ENCODE results near the gene ATP5MG. TPM values are rescaled to one million over a fixed set of nuclear protein-coding genes. Genes with fewer than 3 reads are reported as not detected.

Gene ATP5MG
- total and polyA plus RNA-seq, 2 of the 8 experiments (the other 6 are each of a cell fraction or from before 2014, with no cell fraction given), result 237 to 464 TPM

DNA sequence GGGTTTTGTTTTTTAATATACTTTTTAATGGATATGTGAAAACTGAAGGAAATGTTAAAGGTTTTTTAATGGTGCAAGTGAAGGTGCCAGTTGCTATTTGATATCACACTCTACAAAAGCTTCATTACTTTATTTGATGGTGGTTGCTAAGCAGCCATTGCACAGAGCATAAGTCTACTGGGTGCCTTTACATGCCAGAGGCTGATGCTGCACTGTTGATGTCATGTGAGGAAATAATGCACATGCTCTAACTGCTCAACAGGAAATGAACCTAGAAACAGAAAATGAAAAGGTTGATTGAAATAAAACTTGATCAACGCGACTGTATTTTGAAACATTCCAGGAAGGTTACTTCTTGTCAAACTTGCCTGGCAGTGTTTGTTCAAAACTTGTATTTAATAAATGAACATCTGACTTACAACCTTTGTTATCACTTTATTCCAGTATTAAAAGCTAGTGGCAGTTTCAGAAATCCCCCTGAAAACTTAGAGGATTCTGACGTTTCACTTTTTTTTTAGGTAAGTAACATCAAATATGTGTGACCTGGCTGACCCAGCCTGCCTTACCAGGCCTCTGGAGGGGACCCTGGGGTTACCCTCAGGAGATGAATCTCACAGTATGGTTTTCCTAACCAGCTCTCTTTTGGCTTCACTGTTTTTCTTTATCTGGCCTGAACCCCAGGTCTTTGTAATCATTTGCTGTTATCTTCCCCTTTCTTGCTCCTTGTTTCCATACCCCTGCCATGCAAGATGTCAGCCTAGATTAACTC is 2.4 kb upstream of the ATP5MG start:
- no peak for DNase-seq (ENCODE audit: low read depth in 1 of 2, low spot score in 2 of 2)
- no peak overlapping the region for H3K27ac ChIP-seq (ENCODE audit: low read depth, low read length)
- no peak overlapping the region for H2BK12ac ChIP-seq (ENCODE audit: low read depth, low read length)
- H4K8ac ChIP-seq (ENCODE audit: extremely low read depth, insufficient read depth, low read length), result no peak overlapping the region
- no peak overlapping the region for H3K18ac ChIP-seq (ENCODE audit: extremely low read depth, low read length)
- no peaks in the 10 kb centered on the region for H3K9me3 ChIP-seq (ENCODE audit: insufficient read depth in 2 of 2, low read depth in 1 of 2, low read length in 1 of 2)
- no peak overlapping the region for H3K14ac ChIP-seq (ENCODE audit: insufficient read length)
- H2BK5ac ChIP-seq (ENCODE audit: low read depth, low read length), result no peak overlapping the region
- no peak overlapping the region for H3K4ac ChIP-seq (replicated peaks; ENCODE audit: insufficient read length, low read depth, low read length)
- no peak overlapping the region for H4K5ac ChIP-seq (ENCODE audit: insufficient read length, low read depth, low read length)
- 88% methylated on average over 3 of the region's 3 CpGs; no CpG with 5 or more reads in 1 of the 2 experiments for WGBS, 2 experiments (ENCODE audit: extremely low coverage in 1 of 2, insufficient coverage in 1 of 2, insufficient read length in 1 of 2, insufficient replicate concordance in 2 of 2, low coverage in 1 of 2, low lambda C conversion rate in 2 of 2, missing lambda C conversion rate in 1 of 2)
- peaks cover 0 to 6% (median 0%) of the 10 kb centered on the region in 4 experiments; a peak in 2 of 7 replicates for H3K4me1 ChIP-seq (replicated peaks in 1 of 4; ENCODE audit: control insufficient read depth in 3 of 4, insufficient read depth in 4 of 4, low read length in 3 of 4)
- no peak overlapping the region for H3K9ac ChIP-seq (replicated peaks in 1 of 4; ENCODE audit: extremely low read depth in 1 of 4, low read depth in 3 of 4, low read length in 3 of 4)
- no peak overlapping the region for H3K4me3 ChIP-seq (ENCODE audit: extremely low read depth in 1 of 4, insufficient read depth in 2 of 4, low read depth in 3 of 4, low read length in 4 of 4)
- no peak overlapping the region for H3K4me2 ChIP-seq (ENCODE audit: insufficient read depth in 1 of 2, low read depth in 2 of 2, low read length in 2 of 2)
- no peak for FAIRE-seq
- peaks cover 1 to 7% of the 10 kb centered on the region in 2 experiments for H4K20me1 ChIP-seq (replicated peaks in 1 of 2; ENCODE audit: control insufficient read depth in 1 of 2, insufficient read depth in 2 of 2, low read length in 2 of 2)
- peaks cover 9 to 25% of the 10 kb centered on the region in 2 experiments; a peak in 3 of 4 replicates for H3K79me2 ChIP-seq (ENCODE audit: control insufficient read depth in 1 of 2, insufficient read depth in 2 of 2, low read length in 2 of 2)
- CTCF ChIA-PET (ENCODE audit: partially characterized antibody), result interaction anchor here (0.6 to 1.9 kb wide), 4 partner anchors 12 to 559 kb away, joined by 3 to 4 read pairs (median 4); no protein-coding TSS in a partner anchor
- no peaks in the 10 kb centered on the region for H3K79me1 ChIP-seq (ENCODE audit: low read depth, low read length)
- no peak overlapping the region for H3K23ac ChIP-seq (ENCODE audit: insufficient read length)
- no peak overlapping the region for H3K56ac ChIP-seq (replicated peaks; ENCODE audit: insufficient read length, low read depth, low read length)
- TF ChIP-seq PHF8 (conservative IDR thresholded peaks at IDR 0.05; ENCODE audit: low read depth, low read length), result no peak
- TF ChIP-seq TCF12 (IDR thresholded peaks at IDR 0.05; ENCODE audit: low read depth, low read length), result no peak
- H2AFZ ChIP-seq (ENCODE audit: low read length), result no peak overlapping the region
- no peak overlapping the region for H2BK20ac ChIP-seq (ENCODE audit: low read length)
- H4K91ac ChIP-seq (replicated peaks; ENCODE audit: insufficient read length, low read length), result no peak overlapping the region
- no peaks in the 10 kb centered on the region for H3K27me3 ChIP-seq (replicated peaks in 1 of 4; ENCODE audit: control insufficient read depth in 3 of 4, extremely low read depth in 1 of 4, insufficient read depth in 3 of 4, low read length in 3 of 4)
- H2BK15ac ChIP-seq (ENCODE audit: low read length), result no peak overlapping the region
- POLR2A ChIA-PET (ENCODE audit: partially characterized antibody), result interaction anchor here (0.6 to 1.9 kb wide), 3 partner anchors 9 to 126 kb away, joined by 3 to 9 read pairs (median 4); partner anchors contain the start of gene KMT2A
- H2BK120ac ChIP-seq (replicated peaks; ENCODE audit: low read depth, low read length), result no peak overlapping the region
- H2AK5ac ChIP-seq (ENCODE audit: low read depth, low read length), result no peak overlapping the region
- peaks cover 3% of the 10 kb centered on the region for H3K23me2 ChIP-seq (ENCODE audit: low read depth, low read length)
- H3K36me3 ChIP-seq (ENCODE audit: control insufficient read depth in 2 of 4, insufficient read depth in 4 of 4, low read length in 3 of 4), result peaks cover 0 to 22% (median 2%) of the 10 kb centered on the region in 4 experiments; a peak in 4 of 8 replicates
